Anterior cingulate cortex (tissue), 58 donors: Measurements from ENCODE around the gene CSN3.

ENCODE experiments used
- DNase-seq, 58 donors: peaks; one replicate each; lab custom pipeline; 2025; lab: John Stamatoyannopoulos, UW

The CSN3 gene

DNA sequence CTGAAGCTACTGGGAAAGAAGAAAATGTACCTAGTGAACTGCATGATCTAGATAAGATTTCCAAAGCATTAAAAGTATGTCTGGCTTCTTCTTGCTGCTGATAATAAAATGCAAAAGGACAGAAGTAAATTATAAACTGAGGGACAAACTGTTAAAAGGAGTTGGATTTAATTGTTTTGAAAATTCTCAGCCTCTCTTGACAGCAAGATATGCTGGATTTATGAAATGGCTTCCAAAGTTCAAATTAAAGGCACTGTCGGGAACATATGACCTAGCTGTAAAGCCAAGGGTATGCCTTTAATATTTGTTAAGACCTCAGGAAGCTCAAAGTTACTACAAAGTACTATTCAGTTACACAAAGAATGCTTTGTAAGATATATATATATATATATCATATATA is 46.3 kb downstream of the CSN3 start:
- no peak for DNase-seq

DNA sequence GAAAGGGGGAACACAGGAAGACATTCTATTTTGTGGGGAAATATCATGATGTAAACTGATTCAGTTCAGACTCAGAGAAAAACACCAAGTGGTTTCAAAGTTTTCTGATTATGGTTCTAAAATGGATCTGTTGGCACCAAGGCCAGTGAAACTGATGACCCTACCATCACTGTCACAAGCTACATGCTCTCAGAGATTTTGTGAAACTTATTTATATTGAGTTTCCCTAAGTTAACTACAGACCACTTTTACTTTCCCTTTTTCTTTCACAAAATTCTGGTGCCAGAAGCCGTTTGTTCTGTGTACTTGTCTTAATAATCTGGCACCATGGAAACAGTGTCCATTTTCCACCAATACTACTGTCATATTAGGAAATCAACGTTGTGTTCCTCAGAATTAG is 48.9 kb downstream of the CSN3 start:
- no peak for DNase-seq

DNA sequence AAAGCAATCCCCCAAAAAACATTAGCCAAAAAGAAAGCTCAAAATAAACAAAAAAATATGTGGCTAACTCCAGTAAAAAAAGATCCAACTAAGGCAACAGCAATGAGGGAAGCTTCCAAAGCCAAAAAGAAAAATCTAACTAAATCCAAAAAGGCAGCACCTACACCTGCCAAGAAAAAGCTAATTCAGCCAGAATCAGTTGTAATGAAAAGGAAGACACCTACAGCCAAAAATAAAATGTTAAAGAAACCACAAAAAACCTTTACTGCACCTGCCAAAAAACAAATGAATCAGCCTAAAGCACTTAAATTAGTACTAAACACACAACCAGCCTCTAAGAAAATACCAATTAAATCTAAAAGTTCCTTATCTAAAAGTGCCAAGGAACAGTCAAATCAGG is 55.2 kb downstream of the CSN3 start:
- no peak for DNase-seq

DNA sequence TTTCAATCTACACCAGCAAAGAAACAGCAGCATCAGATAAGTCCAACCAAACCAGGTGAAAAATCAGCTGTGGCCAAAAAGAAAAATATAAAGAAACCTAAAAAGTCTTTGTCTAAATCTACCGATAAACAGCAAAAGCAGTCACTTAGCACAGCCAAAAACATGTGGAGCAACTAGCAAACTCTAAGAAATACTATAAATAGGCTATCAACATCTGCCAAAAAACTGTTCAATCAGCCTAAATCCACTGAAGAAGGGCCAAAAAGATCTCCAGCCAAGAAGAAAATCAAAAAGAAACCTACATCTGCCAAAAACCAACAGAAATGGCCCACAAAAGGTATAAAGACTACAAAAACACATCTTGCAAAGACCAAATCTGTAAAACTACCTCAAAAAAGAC is 55.7 kb downstream of the CSN3 start:
- DNase-seq = peak in 1 of 58 donors; percentile 3

DNA sequence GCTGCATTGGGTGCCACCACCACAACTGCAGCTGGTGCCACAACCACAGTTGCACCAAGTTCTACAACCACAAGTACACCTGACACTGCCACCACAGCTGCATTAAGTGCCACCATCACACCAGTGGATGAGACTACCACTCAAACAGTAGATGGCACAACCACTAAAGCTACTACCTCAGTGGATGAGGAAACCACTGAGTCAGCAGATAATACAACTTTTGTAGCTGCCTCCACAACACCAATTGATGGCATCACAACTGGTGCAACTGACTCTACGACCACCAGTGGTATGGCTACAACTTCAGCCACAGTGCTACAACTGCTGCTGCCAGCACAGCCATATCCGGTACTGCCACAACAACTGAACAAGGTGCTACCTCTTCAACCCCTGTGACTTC is 57.2 kb downstream of the CSN3 start:
- no peak for DNase-seq

DNA sequence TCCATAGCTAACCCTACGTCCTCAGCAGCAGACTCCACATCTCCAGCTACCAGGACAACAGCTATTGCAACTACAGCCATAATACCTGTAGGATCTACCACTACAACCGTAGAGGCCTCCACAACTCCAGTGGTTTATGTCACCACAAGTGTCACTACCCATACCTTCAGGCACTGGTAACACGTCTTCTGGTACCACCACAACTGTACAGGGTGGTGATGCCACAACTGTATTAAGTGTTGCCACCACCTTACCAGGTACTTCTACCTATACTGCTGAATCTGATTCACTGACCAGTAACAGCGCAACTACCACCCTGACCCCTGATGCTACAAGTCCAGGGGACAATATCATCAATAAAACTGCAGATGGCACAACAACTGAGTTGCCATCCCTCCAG is 57.8 kb downstream of the CSN3 start:
- DNase-seq = no peak
